ENCODE data around the gene GEMIN7. TPM values are rescaled to one million over a fixed set of nuclear protein-coding genes. Genes with fewer than 3 reads are reported as not detected.

Gene GEMIN7
- total and polyA plus RNA-seq, 9 donors, result 9.7 to 16.0 (median 11.7) TPM

DNA sequence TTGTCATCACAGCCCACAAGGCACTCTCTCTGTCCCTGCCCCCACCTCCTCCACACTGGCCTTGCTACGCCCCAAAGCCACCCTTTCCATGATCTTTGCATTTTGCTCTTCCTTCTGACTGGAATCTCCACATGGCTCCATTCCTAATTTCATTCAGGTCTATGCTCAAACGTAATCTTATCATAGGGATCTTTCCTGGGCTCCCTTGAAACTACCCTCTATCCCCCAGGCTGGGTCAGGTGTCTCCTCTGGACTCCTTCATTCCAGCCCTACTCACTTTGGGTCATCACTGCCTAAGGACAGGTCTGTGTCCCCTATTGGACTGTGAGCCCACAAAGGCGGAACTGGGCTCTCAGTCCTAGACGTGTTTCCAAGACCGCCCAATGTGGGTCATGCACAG, 3.1 kb downstream of the GEMIN7 start:
- Histone ChIP-seq H3K27ac (no peak overlapping the region), H3K4me3 (no peak overlapping the region), H3K9me3 (no peaks in the 10 kb centered on the region), H3K36me3 (no peaks in the 10 kb centered on the region), H3K27me3 (no peaks in the 10 kb centered on the region), H3K4me1 (ENCODE audit: insufficient read depth) (no peaks in the 10 kb centered on the region)
- DNase-seq, result no peak
- no peak for TF ChIP-seq POLR2A (IDR thresholded peaks at IDR 0.05)
- TF ChIP-seq EP300 (IDR thresholded peaks at IDR 0.05), result no peak
- TF ChIP-seq, protein P1, sequence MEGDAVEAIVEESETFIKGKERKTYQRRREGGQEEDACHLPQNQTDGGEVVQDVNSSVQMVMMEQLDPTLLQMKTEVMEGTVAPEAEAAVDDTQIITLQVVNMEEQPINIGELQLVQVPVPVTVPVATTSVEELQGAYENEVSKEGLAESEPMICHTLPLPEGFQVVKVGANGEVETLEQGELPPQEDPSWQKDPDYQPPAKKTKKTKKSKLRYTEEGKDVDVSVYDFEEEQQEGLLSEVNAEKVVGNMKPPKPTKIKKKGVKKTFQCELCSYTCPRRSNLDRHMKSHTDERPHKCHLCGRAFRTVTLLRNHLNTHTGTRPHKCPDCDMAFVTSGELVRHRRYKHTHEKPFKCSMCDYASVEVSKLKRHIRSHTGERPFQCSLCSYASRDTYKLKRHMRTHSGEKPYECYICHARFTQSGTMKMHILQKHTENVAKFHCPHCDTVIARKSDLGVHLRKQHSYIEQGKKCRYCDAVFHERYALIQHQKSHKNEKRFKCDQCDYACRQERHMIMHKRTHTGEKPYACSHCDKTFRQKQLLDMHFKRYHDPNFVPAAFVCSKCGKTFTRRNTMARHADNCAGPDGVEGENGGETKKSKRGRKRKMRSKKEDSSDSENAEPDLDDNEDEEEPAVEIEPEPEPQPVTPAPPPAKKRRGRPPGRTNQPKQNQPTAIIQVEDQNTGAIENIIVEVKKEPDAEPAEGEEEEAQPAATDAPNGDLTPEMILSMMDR (IDR thresholded peaks at IDR 0.05), result no peak
- 84 to 90% (median 88%) methylated on average over 5 of the region's 5 CpGs for WGBS, 3 donors
- intact Hi-C loops (cut with DNase I), result no loop called here

DNA sequence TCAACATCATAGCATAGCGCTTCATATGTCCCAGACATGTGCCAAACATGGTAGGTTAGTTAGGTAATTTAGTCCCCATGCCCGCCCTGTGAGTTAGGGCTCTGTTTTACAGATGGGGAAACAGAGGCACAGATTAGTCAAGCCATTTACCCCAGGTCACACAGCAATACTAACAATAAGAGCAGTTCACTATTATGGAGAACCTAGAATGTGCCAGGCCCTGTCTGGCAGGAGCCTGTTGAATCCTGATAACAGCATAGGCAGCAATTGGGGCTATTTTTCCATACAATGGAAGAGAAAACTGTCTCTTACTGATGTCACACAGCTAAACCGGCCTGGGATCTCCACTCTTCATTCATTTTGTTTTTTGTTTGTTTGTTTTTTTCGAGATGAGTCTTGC, 7.4 kb downstream of the GEMIN7 start:
- no peak overlapping the region for H3K4me3 ChIP-seq
- H3K27me3 ChIP-seq, result no peaks in the 10 kb centered on the region
- no peak for DNase-seq
- no peak overlapping the region for H3K27ac ChIP-seq
- H3K36me3 ChIP-seq, result no peaks in the 10 kb centered on the region
- TF ChIP-seq EP300 (IDR thresholded peaks at IDR 0.05) (no peak), POLR2A (IDR thresholded peaks at IDR 0.05) (no peak)
- TF ChIP-seq, protein P1 (IDR thresholded peaks at IDR 0.05), result no peak
- intact Hi-C loops (cut with DNase I), result no loop called here
- 91 to 95% (median 95%) methylated on average over 4 of the region's 4 CpGs for WGBS, 3 donors
- H3K9me3 ChIP-seq, result no peaks in the 10 kb centered on the region
- peaks cover 6% of the 10 kb centered on the region for H3K4me1 ChIP-seq (ENCODE audit: insufficient read depth)

DNA sequence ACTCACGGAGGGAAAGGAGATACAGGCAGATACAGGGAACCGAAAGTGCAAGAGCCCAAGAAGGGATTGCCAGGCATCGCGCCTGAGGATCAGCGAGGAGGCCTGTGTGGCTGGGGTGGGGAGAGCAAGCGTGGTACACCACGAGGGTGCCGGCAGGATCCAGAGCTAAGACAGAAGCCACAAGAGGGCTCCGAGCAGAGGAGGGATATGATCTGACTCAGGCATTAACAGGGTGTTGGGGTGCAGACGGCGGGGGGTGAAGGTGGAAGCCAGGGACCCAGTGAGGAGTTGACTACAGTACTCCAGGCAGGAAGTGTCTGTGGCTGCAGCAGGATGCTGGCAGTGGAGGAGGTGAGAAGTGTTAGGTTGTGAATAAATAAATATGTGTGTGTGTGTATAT, 8.5 kb downstream of the GEMIN7 start:
- 80 to 85% (median 83%) methylated on average over 11 of the region's 11 CpGs for WGBS, 3 donors
- no peak for DNase-seq
- Histone ChIP-seq H3K4me1 (ENCODE audit: insufficient read depth) (peaks cover 6% of the 10 kb centered on the region), H3K9me3 (no peaks in the 10 kb centered on the region), H3K27me3 (no peaks in the 10 kb centered on the region), H3K27ac (no peak overlapping the region), H3K4me3 (no peak overlapping the region), H3K36me3 (no peaks in the 10 kb centered on the region)
- intact Hi-C loops (cut with DNase I), result no loop called here
- TF ChIP-seq, protein P1 (IDR thresholded peaks at IDR 0.05), result no peak
- no peak for TF ChIP-seq EP300 (IDR thresholded peaks at IDR 0.05)
- TF ChIP-seq POLR2A (IDR thresholded peaks at IDR 0.05), result no peak

DNA sequence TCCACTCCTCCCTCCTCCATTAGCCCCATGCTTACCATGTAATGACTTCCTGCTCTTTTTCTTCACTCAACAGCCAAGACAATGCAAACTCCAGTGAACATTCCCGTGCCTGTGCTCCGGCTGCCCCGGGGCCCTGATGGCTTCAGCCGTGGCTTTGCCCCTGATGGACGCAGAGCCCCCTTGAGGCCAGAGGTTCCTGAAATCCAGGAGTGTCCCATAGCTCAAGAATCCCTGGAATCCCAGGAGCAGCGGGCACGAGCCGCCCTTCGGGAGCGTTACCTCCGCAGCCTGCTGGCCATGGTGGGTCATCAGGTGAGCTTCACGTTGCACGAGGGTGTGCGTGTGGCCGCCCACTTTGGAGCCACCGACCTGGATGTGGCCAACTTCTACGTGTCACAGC, 11.0 kb downstream of the GEMIN7 start:
- H3K9me3 ChIP-seq, result no peaks in the 10 kb centered on the region
- H3K27me3 ChIP-seq, result no peaks in the 10 kb centered on the region
- peak in 1 of 5 donors; percentile 44 for DNase-seq
- no peak overlapping the region for H3K4me3 ChIP-seq
- no peak overlapping the region for H3K27ac ChIP-seq
- TF ChIP-seq POLR2A (IDR thresholded peaks at IDR 0.05), result no peak
- no peak for TF ChIP-seq EP300 (IDR thresholded peaks at IDR 0.05)
- TF ChIP-seq, protein P1 (IDR thresholded peaks at IDR 0.05), result no peak
- H3K36me3 ChIP-seq, result no peaks in the 10 kb centered on the region
- 88 to 90% (median 88%) methylated on average over 17 of the region's 17 CpGs for WGBS, 3 donors
- intact Hi-C loops (cut with DNase I), result no loop called here
- peaks cover 15% of the 10 kb centered on the region for H3K4me1 ChIP-seq (ENCODE audit: insufficient read depth)
